Stimulated activated CD4-positive, alpha-beta T cell treated with anti-CD3 and anti-CD28 coated beads, TNF-alpha, amount 100 ng/mL, for 4 hours (primary cell): ENCODE measurements around the gene FKBP7.
"Not testable (repeated sequence)": the region's sequence is repeated elsewhere in the genome, so short reads cannot be mapped to it uniquely, and the experiment has no call there.

Experiments
- DNase-seq, 3 experiments: peaks; one replicate each; pipeline ENCODE4 v3.0.0-alpha.2; 2020; ENCODE audit warnings: low read depth in 3 of 3

The FKBP7 gene

GRCh38 chr2:178449700-178450523, 28.5 kb downstream of the FKBP7 start:
- DNase-seq: no peak

GRCh38 chr2:178448968-178449661, 29.3 kb downstream of the FKBP7 start:
- no peak for DNase-seq

DNA sequence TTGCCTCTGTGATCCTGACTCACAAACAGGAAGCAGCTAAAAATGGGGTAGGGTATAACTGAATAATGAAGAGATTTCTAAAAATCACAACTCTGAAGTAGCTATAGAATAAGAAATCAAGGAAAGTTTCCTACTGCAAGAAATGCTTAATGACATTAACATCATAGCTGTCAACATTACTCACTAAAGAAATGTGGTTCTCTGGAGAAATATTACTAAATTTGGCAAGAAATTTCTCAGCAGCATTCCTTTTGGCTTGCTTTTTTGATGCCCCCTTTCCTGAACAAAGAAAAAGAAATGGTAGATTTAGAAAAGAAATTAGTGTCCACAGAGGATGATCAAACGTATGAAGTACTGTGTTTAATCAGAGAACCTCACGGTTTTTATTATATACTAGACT, 37.0 kb downstream of the FKBP7 start:
- DNase-seq: no peak

DNA sequence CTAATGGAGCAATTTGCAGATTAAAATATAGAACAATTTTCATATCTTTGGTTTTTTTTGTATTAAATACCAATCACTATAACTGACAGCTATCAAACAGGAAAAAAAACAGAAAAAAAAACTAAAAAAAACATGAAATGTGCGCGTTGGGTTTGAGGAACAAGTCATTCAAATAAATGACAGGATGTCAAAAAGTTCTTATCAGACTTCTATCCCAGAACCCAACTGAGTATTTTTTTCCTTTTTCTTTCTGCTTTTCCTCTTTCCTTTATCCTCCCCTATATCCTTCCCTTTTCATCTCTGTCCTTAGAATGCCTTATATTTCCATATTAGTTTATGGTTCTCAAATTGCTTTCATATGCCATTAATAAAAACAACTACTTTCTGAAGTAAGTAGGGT, 41.7 kb downstream of the FKBP7 start:
- DNase-seq: no peak

DNA sequence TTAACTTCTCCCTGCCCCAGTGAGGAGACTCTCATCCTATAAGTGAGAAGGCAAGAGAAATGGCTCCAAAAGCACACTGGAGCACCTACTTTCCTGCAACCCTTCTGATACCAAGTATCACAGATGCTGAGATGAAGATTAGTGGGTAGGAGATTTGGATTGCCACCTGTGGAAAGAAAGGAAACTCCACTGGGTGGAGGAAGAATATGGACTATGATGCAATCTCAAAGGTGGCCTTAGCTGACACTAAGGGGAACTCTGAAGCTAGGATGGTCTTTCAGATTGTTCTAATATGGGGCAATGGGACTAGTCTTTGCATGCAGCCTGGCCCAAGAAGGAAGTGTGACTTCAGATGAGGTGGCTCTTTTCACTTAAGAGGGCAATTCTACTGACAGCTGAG, 49.1 kb downstream of the FKBP7 start:
- DNase-seq: no peak

DNA sequence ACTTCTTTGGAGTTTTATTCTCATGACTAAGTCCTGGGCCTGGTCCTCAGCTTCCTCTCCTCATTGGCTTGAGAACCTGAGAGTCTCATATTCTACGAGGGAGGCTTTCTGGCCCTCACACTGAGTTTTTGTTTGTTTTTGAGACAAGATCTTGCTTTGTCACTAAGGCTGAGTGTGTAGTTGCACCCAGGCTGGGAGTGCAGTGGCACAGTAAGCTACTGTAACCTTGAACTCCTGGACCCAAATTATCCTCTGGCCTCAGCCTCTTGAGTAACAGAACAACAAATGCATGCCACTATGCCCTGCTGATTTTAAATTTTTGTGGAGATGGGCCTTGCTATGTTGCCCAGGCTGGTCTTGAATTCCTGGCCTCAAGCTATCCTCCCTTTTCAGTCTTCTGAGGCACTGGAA, 50.0 kb downstream of the FKBP7 start:
- no peak for DNase-seq

DNA sequence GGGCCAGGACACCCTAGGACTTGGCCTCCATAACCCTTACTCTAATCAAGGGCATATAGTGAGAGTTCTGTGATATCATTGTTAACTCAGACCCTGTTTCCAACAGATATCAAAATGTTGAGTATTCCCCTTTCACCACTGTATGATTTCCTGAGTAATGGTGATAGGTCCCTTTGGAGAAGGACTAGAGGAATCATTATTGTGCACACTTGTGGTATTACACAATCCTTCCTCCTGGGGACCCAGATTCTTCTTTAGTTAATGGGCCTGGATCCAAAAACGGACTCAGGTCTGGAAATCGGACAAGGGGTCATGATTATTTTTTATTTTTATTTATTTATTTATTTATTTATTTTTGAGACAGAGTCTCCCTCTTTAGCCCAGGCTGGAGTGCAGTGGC, 50.9 kb downstream of the FKBP7 start:
- no peak for DNase-seq

GRCh38 chr2:178426388-178426787, 52.0 kb downstream of the FKBP7 start:
- no peak for DNase-seq

DNA sequence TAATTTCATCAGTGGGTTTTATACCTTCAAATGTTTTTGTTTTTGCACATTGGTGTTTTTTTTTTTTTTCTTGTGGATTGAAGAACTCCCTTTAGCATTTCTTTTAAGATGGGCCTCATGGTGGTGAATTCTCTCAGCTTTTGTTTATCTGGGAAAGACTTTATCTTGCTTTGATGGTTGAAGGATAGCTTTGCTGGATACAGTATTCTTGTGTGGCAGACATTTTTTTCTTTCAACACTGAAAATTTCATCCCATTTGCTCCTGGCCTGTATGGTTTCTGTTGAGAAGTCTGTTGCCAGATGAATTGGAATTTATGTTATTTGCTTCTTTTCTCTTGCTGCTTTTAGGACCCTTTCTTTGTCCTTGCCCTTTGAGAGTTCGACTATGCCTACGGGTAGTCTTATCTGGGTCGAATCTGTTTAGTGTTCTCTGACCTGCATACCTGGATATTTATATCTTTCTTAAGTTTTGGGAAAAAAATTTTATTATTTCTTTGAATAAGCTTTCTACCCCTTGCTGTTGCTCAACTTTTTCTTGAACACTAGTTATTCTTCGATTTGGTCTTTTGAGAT, 53.1 kb downstream of the FKBP7 start:
- DNase-seq: no peak

DNA sequence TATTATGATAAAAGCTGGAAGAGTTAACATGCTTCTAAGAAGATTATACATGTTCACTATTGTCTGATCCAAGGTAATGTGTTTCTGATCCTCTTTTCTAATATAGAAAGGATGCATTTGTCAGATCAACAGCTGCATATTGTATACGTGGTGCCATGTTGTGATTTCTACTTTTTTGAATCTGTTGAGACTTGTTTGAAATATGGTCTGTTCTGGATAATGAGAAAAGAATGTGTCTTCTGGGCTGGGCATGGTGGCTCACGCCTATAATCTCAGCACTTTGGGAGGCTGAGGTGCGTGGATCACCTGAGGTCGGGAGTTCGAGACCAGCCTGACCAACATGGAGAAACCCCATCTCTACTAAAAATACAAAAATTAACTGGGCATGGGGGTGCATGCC, 54.7 kb downstream of the FKBP7 start:
- not testable (repeated sequence) for DNase-seq

DNA sequence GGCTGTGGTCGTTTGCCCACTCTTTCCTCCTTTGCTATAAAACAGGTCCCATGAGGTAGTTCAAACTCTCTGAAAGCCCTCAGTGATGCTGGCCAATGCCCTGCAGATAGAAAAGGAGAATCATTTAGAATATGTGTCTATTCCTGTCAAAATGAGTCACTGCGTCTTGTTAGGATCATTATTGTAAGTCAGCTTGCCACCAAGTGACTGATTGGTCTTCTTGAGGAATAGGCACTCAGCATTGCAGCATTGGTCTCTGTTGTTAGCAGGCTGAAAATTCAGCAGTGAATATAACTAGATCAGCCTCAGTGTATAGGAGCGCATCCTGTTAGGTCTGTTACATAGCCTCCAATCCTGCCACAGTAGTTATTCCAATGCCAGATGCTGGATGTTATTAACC, 56.3 kb downstream of the FKBP7 start:
- DNase-seq: no peak

- DNase-seq: no peak
Observed at GRCh38 chr2:178420463-178420999, 57.9 kb downstream of the FKBP7 start.

DNA sequence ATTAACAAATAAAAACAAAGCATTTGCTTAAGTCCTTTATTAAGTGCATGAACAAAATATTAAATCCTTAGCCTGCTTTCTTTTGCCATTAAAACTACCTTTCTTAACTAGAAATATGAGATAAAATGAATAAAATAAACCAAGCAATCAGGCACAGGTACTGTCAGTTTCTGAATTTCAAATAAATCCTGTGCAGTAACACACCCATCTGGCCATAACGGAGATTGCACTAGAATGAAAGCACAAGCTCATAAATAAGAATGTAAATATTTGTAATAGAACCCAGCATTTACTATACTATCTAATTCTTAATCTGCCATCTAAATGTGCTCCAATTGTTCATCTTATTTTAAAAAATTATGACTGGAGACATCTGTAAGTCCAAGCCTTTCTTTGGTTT, 59.3 kb downstream of the FKBP7 start:
- no peak for DNase-seq

GRCh38 chr2:178418426-178418825, 60.0 kb downstream of the FKBP7 start:
- DNase-seq: no peak

GRCh38 chr2:178417916-178418315, 60.5 kb downstream of the FKBP7 start:
- DNase-seq: no peak

- DNase-seq: no peak
Observed at GRCh38 chr2:178415979-178416378, 62.4 kb downstream of the FKBP7 start.

DNA sequence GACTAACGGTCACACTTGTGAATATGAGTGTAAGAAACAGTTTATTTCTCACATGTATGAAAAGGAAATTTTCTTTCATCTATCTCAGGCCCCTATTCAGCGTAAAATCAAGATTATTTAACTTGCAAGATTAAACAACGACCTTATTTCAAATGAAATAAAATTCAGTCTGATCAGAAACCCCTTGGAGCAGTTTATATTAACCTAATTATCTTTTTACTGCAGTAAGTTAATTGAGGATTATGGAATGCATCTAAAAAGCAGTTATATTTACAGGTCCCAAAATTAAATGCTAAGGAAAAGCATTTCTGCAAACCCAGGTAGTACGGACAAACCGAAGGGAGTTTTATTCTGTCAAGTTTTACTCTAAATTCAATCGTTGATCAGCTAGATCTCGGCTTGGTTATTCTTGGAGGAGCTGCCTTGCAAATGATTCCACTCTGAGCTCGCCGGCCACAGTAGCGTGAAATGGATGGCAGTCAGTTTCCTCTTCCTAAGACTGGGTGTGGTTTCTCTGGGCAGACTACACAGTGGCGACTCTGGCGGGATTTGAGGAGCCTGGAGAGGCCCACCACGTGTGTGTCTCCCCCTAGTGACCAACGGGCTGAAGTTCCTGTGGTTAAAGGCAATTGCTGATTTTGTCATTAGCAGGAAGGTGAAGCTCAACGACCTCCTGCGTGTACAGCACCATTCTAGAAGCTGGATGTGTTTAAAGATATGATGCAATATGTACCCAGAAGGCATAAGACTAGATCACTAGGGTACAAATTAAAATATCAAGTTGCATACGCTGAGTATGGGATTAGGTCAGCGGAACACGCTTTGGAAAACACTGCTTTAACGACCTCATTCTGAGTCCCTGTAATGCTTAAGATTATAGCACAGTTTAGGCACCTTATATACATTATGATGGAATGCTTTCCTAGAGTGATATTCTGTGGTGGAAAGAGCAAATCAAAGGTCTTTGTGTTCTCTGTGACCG, 63.8 kb downstream of the FKBP7 start:
- peak; percentile 42 to 55 (median 51) for DNase-seq
